ENCODE results near the gene TSPAN5.

The TSPAN5 gene

GRCh38 chr4:98685225-98686042 is 27.0 kb upstream of the TSPAN5 start:
- Histone ChIP-seq H3K27me3 (ENCODE audit: insufficient read depth, poor library complexity, severe bottlenecking) (no peaks in the 10 kb centered on the region), H3K4me3 (replicated peaks; ENCODE audit: insufficient read depth, low read length) (no peak overlapping the region), H3K27ac (replicated peaks) (no peak overlapping the region)
- no peak for DNase-seq (ENCODE audit: low read depth in 1 of 2, low spot score in 1 of 2)
- TF ChIP-seq POLR2AphosphoS5 (IDR thresholded peaks at IDR 0.05; ENCODE audit: low read depth) (no peak), SPI1 (IDR thresholded peaks at IDR 0.05; ENCODE audit: borderline replicate concordance, low read depth) (no peak), REST (IDR thresholded peaks at IDR 0.05; ENCODE audit: insufficient replicate concordance, low read depth) (no peak), GABPA (IDR thresholded peaks at IDR 0.05; ENCODE audit: low read depth) (no peak), CTCF (IDR thresholded peaks at IDR 0.05; ENCODE audit: insufficient read depth, low read length) (no peak)

GRCh38 chr4:98682719-98683118 is 24.3 kb upstream of the TSPAN5 start:
- Histone ChIP-seq H3K27me3 (ENCODE audit: insufficient read depth, poor library complexity, severe bottlenecking) (peaks cover 2% of the 10 kb centered on the region), H3K27ac (replicated peaks) (no peak overlapping the region), H3K4me3 (replicated peaks; ENCODE audit: insufficient read depth, low read length) (no peak overlapping the region)
- no peak for TF ChIP-seq REST (IDR thresholded peaks at IDR 0.05; ENCODE audit: insufficient replicate concordance, low read depth)
- no peak for TF ChIP-seq CTCF (IDR thresholded peaks at IDR 0.05; ENCODE audit: insufficient read depth, low read length)
- no peak for TF ChIP-seq POLR2AphosphoS5 (IDR thresholded peaks at IDR 0.05; ENCODE audit: low read depth)
- TF ChIP-seq SPI1 (IDR thresholded peaks at IDR 0.05; ENCODE audit: borderline replicate concordance, low read depth) = no peak
- no peak for TF ChIP-seq GABPA (IDR thresholded peaks at IDR 0.05; ENCODE audit: low read depth)
- no peak for DNase-seq (ENCODE audit: low read depth in 1 of 2, low spot score in 1 of 2)

GRCh38 chr4:98680806-98681205 is 22.4 kb upstream of the TSPAN5 start:
- no peak for DNase-seq (ENCODE audit: low read depth in 1 of 2, low spot score in 1 of 2)
- TF ChIP-seq GABPA (IDR thresholded peaks at IDR 0.05; ENCODE audit: low read depth) (no peak), REST (IDR thresholded peaks at IDR 0.05; ENCODE audit: insufficient replicate concordance, low read depth) (no peak), POLR2AphosphoS5 (IDR thresholded peaks at IDR 0.05; ENCODE audit: low read depth) (no peak)
- no peak overlapping the region for H3K4me3 ChIP-seq (replicated peaks; ENCODE audit: insufficient read depth, low read length)
- peaks cover 2% of the 10 kb centered on the region for H3K27me3 ChIP-seq (ENCODE audit: insufficient read depth, poor library complexity, severe bottlenecking)
- H3K27ac ChIP-seq (replicated peaks) = no peak overlapping the region

Measured in HL-60 (cell line).